ENCODE results near the gene GNAS.
"Not testable (repeated sequence)": the region's sequence is repeated elsewhere in the genome, so short reads cannot be mapped to it uniquely, and the experiment has no call there.

The GNAS gene

GRCh38 chr20:58945965-58946631 lies 93.6 kb downstream of the GNAS start:
- no peaks in the 10 kb centered on the region for H3K36me3 ChIP-seq
- H3K27ac ChIP-seq, result no peak overlapping the region
- no peak for TF ChIP-seq CTCF (IDR thresholded peaks at IDR 0.05)
- no peaks in the 10 kb centered on the region for H3K9me3 ChIP-seq
- H3K4me1 ChIP-seq (ENCODE audit: control insufficient read depth in 1 of 2, insufficient read depth in 1 of 2, low read depth in 1 of 2, low read length in 1 of 2), result no peaks in the 10 kb centered on the region
- H3K27me3 ChIP-seq, result no peaks in the 10 kb centered on the region
- no peak overlapping the region for H3K4me3 ChIP-seq (ENCODE audit: low read depth in 1 of 2, low read length in 1 of 2)

- not testable (repeated sequence) for H3K4me3 ChIP-seq (ENCODE audit: low read depth in 1 of 2, low read length in 1 of 2); H3K36me3 ChIP-seq; H3K27ac ChIP-seq; H3K4me1 ChIP-seq (ENCODE audit: control insufficient read depth in 1 of 2, insufficient read depth in 1 of 2, low read depth in 1 of 2, low read length in 1 of 2); H3K9me3 ChIP-seq; H3K27me3 ChIP-seq
These were observed 95.4 kb downstream of the GNAS start for GRCh38 chr20:58947797-58948388.

GRCh38 chr20:58950603-58951002 lies 98.1 kb downstream of the GNAS start:
- H3K9me3 ChIP-seq, result no peaks in the 10 kb centered on the region
- no peaks in the 10 kb centered on the region for H3K36me3 ChIP-seq
- H3K27me3 ChIP-seq, result no peaks in the 10 kb centered on the region
- H3K4me1 ChIP-seq (ENCODE audit: control insufficient read depth in 1 of 2, insufficient read depth in 1 of 2, low read depth in 1 of 2, low read length in 1 of 2), result peaks cover 0 to under 1% of the 10 kb centered on the region in 2 experiments
- H3K27ac ChIP-seq, result no peak overlapping the region
- no peak for TF ChIP-seq CTCF (IDR thresholded peaks at IDR 0.05)
- H3K4me3 ChIP-seq (ENCODE audit: low read depth in 1 of 2, low read length in 1 of 2), result no peak overlapping the region

GRCh38 chr20:58953050-58953449 lies 100.5 kb downstream of the GNAS start:
- no peaks in the 10 kb centered on the region for H3K36me3 ChIP-seq
- no peak overlapping the region for H3K27ac ChIP-seq
- TF ChIP-seq CTCF (IDR thresholded peaks at IDR 0.05), result no peak
- H3K27me3 ChIP-seq, result no peaks in the 10 kb centered on the region
- H3K4me1 ChIP-seq (ENCODE audit: control insufficient read depth in 1 of 2, insufficient read depth in 1 of 2, low read depth in 1 of 2, low read length in 1 of 2), result peaks cover 7 to 9% of the 10 kb centered on the region in 2 experiments
- H3K4me3 ChIP-seq (ENCODE audit: low read depth in 1 of 2, low read length in 1 of 2), result no peak overlapping the region
- no peaks in the 10 kb centered on the region for H3K9me3 ChIP-seq

- TF ChIP-seq CTCF (IDR thresholded peaks at IDR 0.05), result no peak
- peaks cover 5% of the 10 kb centered on the region for H3K27me3 ChIP-seq
- no peaks in the 10 kb centered on the region for H3K9me3 ChIP-seq
- no peak overlapping the region for H3K4me3 ChIP-seq (ENCODE audit: low read depth in 1 of 2, low read length in 1 of 2)
- no peak overlapping the region for H3K27ac ChIP-seq
- H3K36me3 ChIP-seq, result no peaks in the 10 kb centered on the region
- H3K4me1 ChIP-seq (ENCODE audit: control insufficient read depth in 1 of 2, insufficient read depth in 1 of 2, low read depth in 1 of 2, low read length in 1 of 2), result peaks cover 7 to 9% of the 10 kb centered on the region in 2 experiments
These were observed 103.6 kb downstream of the GNAS start for GRCh38 chr20:58956078-58956477.

GRCh38 chr20:58959652-58960051 lies 107.1 kb downstream of the GNAS start:
- H3K27ac ChIP-seq, result no peak overlapping the region

More at GRCh38 chr20:58959652-58960051, 107.1 kb downstream of the GNAS start:
- H3K36me3 ChIP-seq, result no peaks in the 10 kb centered on the region
- peaks cover 7 to 9% of the 10 kb centered on the region in 2 experiments for H3K4me1 ChIP-seq (ENCODE audit: control insufficient read depth in 1 of 2, insufficient read depth in 1 of 2, low read depth in 1 of 2, low read length in 1 of 2)
- no peaks in the 10 kb centered on the region for H3K9me3 ChIP-seq
- H3K27me3 ChIP-seq, result peaks cover 5% of the 10 kb centered on the region
- TF ChIP-seq CTCF (IDR thresholded peaks at IDR 0.05), result no peak
- no peak overlapping the region for H3K4me3 ChIP-seq (ENCODE audit: low read depth in 1 of 2, low read length in 1 of 2)
